H9 (cell line): ENCODE measurements around the gene PARD3. TPM values are rescaled to one million over a fixed set of nuclear protein-coding genes. Genes with fewer than 3 reads are reported as not detected.

Experiments used
- DNase-seq: peaks from one replicate; pipeline ENCODE4 v3.0.0-alpha.2; 2017
- H2AFZ ChIP-seq: one replicate; pipeline ENCODE4 v1.6.1; 2013; ENCODE audit warnings: mild to moderate bottlenecking, low read length, control low read depth, moderate library complexity
- H2AK5ac ChIP-seq: 2 replicates; pipeline ENCODE4 v1.6.1; 2013; ENCODE audit warnings: low read length, control low read depth, mixed read lengths; ENCODE audit not compliant: insufficient read length
- H2BK120ac ChIP-seq: one replicate; pipeline ENCODE4 v1.6.1; 2013; ENCODE audit warnings: low read depth, mild to moderate bottlenecking, low read length, control low read depth, inconsistent platforms; ENCODE audit not compliant: poor library complexity, severe bottlenecking
- H2BK12ac ChIP-seq: 2 replicates; pipeline ENCODE4 v1.6.1; 2013; ENCODE audit warnings: low read length, control low read depth, mixed read lengths, low read depth; ENCODE audit not compliant: insufficient read length
- H2BK15ac ChIP-seq: 2 replicates; pipeline ENCODE4 v1.6.1; 2013; ENCODE audit warnings: low read depth, low read length, control low read depth
- H2BK20ac ChIP-seq: one replicate; pipeline ENCODE4 v1.6.1; 2013; ENCODE audit warnings: low read depth, mild to moderate bottlenecking, low read length, control low read depth, inconsistent platforms; ENCODE audit not compliant: poor library complexity, severe bottlenecking
- H2BK5ac ChIP-seq: 2 replicates; pipeline ENCODE4 v1.6.1; 2013; ENCODE audit warnings: low read length, control low read depth, mixed read lengths; ENCODE audit not compliant: insufficient read length
- H3K14ac ChIP-seq: 2 replicates; pipeline ENCODE4 v1.6.1; 2013; ENCODE audit warnings: low read length, control low read depth; ENCODE audit not compliant: insufficient read depth
- H3K18ac ChIP-seq: 2 replicates; pipeline ENCODE4 v1.6.1; 2013; ENCODE audit warnings: low read depth, mild to moderate bottlenecking, mixed read lengths, low read length, control low read depth; ENCODE audit not compliant: insufficient read length
- H3K23ac ChIP-seq: 2 replicates; pipeline ENCODE4 v1.6.1; 2013; ENCODE audit warnings: low read length, control low read depth, mixed read lengths, low read depth; ENCODE audit not compliant: insufficient read length
- H3K23me2 ChIP-seq: 2 replicates; pipeline ENCODE4 v1.6.1; 2013; ENCODE audit warnings: low read depth, mild to moderate bottlenecking, mixed read lengths, low read length, control low read depth; ENCODE audit not compliant: insufficient read length, poor library complexity, severe bottlenecking
- H3K27ac ChIP-seq: 2 replicates; pipeline ENCODE4 v1.5.1; 2013; ENCODE audit warnings: low read length, control low read depth, mixed read lengths, low read depth; ENCODE audit not compliant: insufficient read length
- H3K27me3 ChIP-seq: 2 replicates; pipeline ENCODE4 v1.6.1; 2013; ENCODE audit warnings: low read length, control low read depth, inconsistent platforms; ENCODE audit not compliant: insufficient read depth
- H3K4ac ChIP-seq: 2 replicates; pipeline ENCODE4 v1.6.1; 2013; ENCODE audit warnings: low read depth, mild to moderate bottlenecking, control low read depth, inconsistent platforms, low read length, moderate library complexity
- H3K4me1 ChIP-seq: 2 replicates; pipeline ENCODE4 v1.6.1; 2013; ENCODE audit warnings: low read length, control low read depth, inconsistent platforms; ENCODE audit not compliant: insufficient read depth
- H3K4me2 ChIP-seq: 2 replicates; pipeline ENCODE4 v1.6.1; 2013; ENCODE audit warnings: low read length, control low read depth, mixed read lengths; ENCODE audit not compliant: insufficient read length, insufficient read depth
- H3K56ac ChIP-seq: 2 replicates; pipeline ENCODE4 v1.6.1; 2013; ENCODE audit warnings: low read depth, mild to moderate bottlenecking, mixed read lengths, low read length, control low read depth; ENCODE audit not compliant: insufficient read length
- H3K79me1 ChIP-seq: 2 replicates; pipeline ENCODE4 v1.6.1; 2013; ENCODE audit warnings: low read depth, mild to moderate bottlenecking, moderate library complexity, low read length, control low read depth, inconsistent platforms; ENCODE audit not compliant: insufficient read depth, poor library complexity, severe bottlenecking
- H3K79me2 ChIP-seq: 2 replicates; pipeline ENCODE4 v1.6.1; 2013; ENCODE audit warnings: low read length, control low read depth, inconsistent platforms; ENCODE audit not compliant: insufficient read depth
- H3K9ac ChIP-seq: 2 replicates; pipeline ENCODE4 v1.6.1; 2013; ENCODE audit warnings: low read length, control low read depth, mixed read lengths; ENCODE audit not compliant: insufficient read length; ENCODE audit errors: extremely low read depth
- H3K9me3 ChIP-seq: one replicate; pipeline ENCODE4 v1.6.1; 2013; ENCODE audit warnings: low read depth, low read length, inconsistent platforms; ENCODE audit not compliant: control insufficient read depth
- H3T11ph ChIP-seq: one replicate; pipeline ENCODE4 v1.6.1; 2013; ENCODE audit warnings: mild to moderate bottlenecking, low read length, control low read depth, inconsistent platforms
- H4K20me1 ChIP-seq: one replicate; pipeline ENCODE4 v1.6.1; 2013; ENCODE audit not compliant: control insufficient read depth, insufficient read length, insufficient read depth
- H4K5ac ChIP-seq: 2 replicates; pipeline ENCODE4 v1.6.1; 2013; ENCODE audit warnings: low read depth, mild to moderate bottlenecking, mixed read lengths, low read length, control low read depth; ENCODE audit not compliant: insufficient read length
- H4K8ac ChIP-seq: replicated peaks from 2 replicates; pipeline ENCODE4 v1.6.1; 2013; ENCODE audit warnings: low read length, control low read depth, mixed read lengths, low read depth; ENCODE audit not compliant: insufficient read length
- H4K91ac ChIP-seq: 2 replicates; pipeline ENCODE4 v1.6.1; 2013; ENCODE audit warnings: low read depth, mild to moderate bottlenecking, moderate library complexity, mixed read lengths, low read length, control low read depth; ENCODE audit not compliant: insufficient read length
- H3K27ac Mint-ChIP-seq, 3 experiments: 2 replicates in 2 of 3; 3 replicates in 1 of 3; pipeline ENCODE4 v1.8.0; 2020 to 2021; ENCODE audit warnings: mixed read lengths in 3 of 3, mild to moderate bottlenecking in 1 of 3, moderate library complexity in 1 of 3
- H3K27me3 Mint-ChIP-seq: 2 replicates; pipeline ENCODE4 v1.8.0; 2021; ENCODE audit warnings: low read depth, mild to moderate bottlenecking, moderate library complexity, mixed read lengths
- H3K36me3 Mint-ChIP-seq, 3 experiments: 2 replicates in 2 of 3; 3 replicates in 1 of 3; pipeline ENCODE4 v1.8.0; 2020 to 2021; ENCODE audit warnings: low read depth in 3 of 3, mixed read lengths in 3 of 3; ENCODE audit not compliant: insufficient read depth in 1 of 3
- H3K4me1 Mint-ChIP-seq, 2 experiments: 2 replicates each; pipeline ENCODE4 v1.8.0; 2020; ENCODE audit warnings: mixed read lengths in 2 of 2
- H3K4me3 Mint-ChIP-seq, 2 experiments: 2 replicates in 1 of 2; 3 replicates in 1 of 2; pipeline ENCODE4 v1.8.0; 2020 to 2021; ENCODE audit warnings: mild to moderate bottlenecking in 2 of 2, mixed read lengths in 2 of 2, moderate library complexity in 1 of 2
- H3K9me3 Mint-ChIP-seq, 2 experiments: 2 replicates in 1 of 2; 3 replicates in 1 of 2; pipeline ENCODE4 v1.8.0; 2020; ENCODE audit warnings: mild to moderate bottlenecking in 2 of 2, mixed read lengths in 2 of 2, moderate library complexity in 1 of 2
- CTCF ChIP-seq: fragments of 200-600 bp; sonication (generic); conservative IDR thresholded peaks from 3 replicates; pipeline ENCODE4 v1.8.0; 2021; ENCODE audit warnings: antibody characterized with exemption, mild to moderate bottlenecking
- WGBS: extraction: QIAGEN DNeasy Blood & Tissue Kit; methylation state at CpG from one replicate; pipeline ENCODE4 v1.1.7; 2013; ENCODE audit warnings: missing lambda C conversion rate, low lambda C conversion rate, mixed read lengths; ENCODE audit not compliant: insufficient read length; ENCODE audit errors: extremely low coverage; 5-methylcytosine and 5-hydroxymethylcytosine counted together
- total RNA-seq: library from RNA; stranded (reverse); gene quantifications from 2 replicates; pipeline ENCODE4 v1.2.1, GENCODE V29; 2021

Gene PARD3
- total RNA-seq, 1 experiment from 2014 or later = 44.7 TPM

GRCh38 chr10:34346516-34347100 lies 468.5 kb downstream of the PARD3 start:
- Mint-ChIP-seq H3K36me3 (peaks cover 11 to 14% (median 12%) of the 10 kb centered on the region in 3 experiments; a peak in 6 of 7 replicates), H3K27ac (no peak overlapping the region), H3K27me3 (no peaks in the 10 kb centered on the region), H3K4me3 (no peak overlapping the region), H3K4me1 (peaks cover 9 to 12% of the 10 kb centered on the region in 2 experiments; a peak in 3 of 4 replicates), H3K9me3 (peaks cover 0 to 3% of the 10 kb centered on the region in 2 experiments; a peak in 1 of 5 replicates)
- Histone ChIP-seq H2BK20ac (no peak overlapping the region), H4K20me1 (no peaks in the 10 kb centered on the region), H2AK5ac (no peak overlapping the region), H3K14ac (no peak overlapping the region), H3K27ac (no peak overlapping the region), H2BK120ac (no peak overlapping the region), H3K23ac (no peak overlapping the region), H3K4ac (no peak overlapping the region), H3T11ph (no peak overlapping the region), H4K5ac (no peak overlapping the region), H3K9me3 (no peaks in the 10 kb centered on the region), H4K8ac (no peak overlapping the region), H3K18ac (no peak overlapping the region), H4K91ac (no peak overlapping the region), H2BK12ac (no peak overlapping the region), H3K4me2 (no peak overlapping the region), H2AFZ (no peak overlapping the region), H2BK15ac (no peak overlapping the region), H3K79me1 (no peaks in the 10 kb centered on the region), H3K4me1 (peaks cover 4% of the 10 kb centered on the region; the same call in 1 of the 2 replicates), H3K27me3 (no peaks in the 10 kb centered on the region), H3K23me2 (no peaks in the 10 kb centered on the region), H2BK5ac (no peak overlapping the region), H3K79me2 (no peaks in the 10 kb centered on the region), H3K56ac (no peak overlapping the region), H3K9ac (no peak overlapping the region)
- DNase-seq = no peak
- no peak for TF ChIP-seq CTCF
- no CpG with 5 or more reads among the region's 1 CpG for WGBS
